Hematopoietic multipotent progenitor cell treated with erythropoietin and hydrocortisone succinate and interleukin-3 and kit ligand, for 8 days (in vitro differentiated cells): ENCODE measurements around the gene NFIB.

Source experiments
- DNase-seq: peaks from one replicate; pipeline ENCODE4 v3.0.0-alpha.2; 2015

Gene NFIB

DNA sequence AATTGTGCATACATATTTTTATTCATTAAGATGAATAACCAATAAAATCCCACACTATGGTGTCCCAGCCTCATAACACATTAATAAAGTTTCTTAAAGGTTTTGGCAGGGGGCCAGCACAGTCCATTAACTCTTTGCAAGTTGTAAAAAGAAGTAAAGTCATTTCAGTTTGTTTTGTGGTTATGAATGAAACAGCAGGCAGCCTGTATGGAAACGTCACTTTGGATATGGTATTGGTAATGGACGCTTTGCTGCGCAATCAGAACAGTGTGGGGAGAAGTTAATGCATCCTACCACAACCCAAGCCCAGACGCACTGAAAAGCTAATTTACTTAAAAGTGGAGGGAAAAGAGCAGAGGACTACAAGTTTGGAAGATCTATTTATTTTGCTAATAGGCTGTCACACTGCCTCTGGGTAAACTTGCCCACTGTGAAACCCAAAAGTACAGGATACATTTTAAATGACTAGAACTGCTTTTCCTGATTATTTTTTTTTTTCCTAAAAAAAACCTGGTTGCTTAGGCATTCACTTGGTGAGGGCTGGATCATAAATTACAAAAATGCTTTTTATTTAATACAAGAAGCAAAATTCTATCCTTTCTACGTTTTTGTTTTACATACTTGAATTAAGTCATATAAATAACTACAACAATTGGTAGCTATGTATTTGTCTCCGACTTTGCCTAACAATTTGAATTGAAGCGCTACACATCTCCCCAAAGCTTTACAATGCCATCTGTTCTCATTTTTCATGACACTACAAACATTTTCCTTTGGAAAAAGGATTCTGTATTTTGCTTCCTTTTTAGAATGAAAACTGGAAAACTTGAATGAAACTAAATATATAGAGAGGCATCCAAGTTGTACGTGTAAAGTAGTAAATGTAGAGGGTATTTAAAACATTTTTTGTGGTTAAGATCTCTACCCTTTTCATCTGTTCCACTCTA lies 104.3 kb downstream of the NFIB start:
- peak; percentile 19 for DNase-seq

DNA sequence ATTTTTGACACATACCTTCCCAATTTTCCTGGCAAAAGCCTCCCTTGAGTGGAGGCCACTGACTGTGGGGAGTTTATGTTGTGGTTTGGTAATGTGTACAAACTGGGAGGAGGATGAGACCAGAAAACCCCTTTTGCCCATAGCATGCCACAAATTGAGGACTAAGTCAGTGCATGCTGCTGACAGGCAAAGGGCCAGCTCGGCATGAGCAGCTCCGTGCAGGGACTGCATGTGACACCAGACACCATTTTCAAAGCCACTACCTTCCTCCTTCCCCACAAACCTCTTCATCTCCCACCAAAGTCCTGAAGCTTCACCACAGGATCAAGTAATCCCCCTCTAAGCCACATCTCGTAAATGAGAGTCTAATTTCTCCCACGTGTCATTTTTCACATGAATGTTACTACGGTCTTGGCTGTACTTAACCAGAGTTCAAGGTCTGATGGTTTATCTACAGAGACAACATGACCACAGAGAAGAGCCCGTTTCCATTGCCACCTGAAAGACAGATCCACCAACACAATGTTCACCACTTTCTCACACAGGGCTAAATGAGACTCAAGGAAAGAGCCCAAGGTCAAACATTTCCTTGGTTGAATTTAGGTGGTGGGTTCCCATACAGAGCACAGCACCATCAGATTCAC lies 106.5 kb downstream of the NFIB start:
- no peak for DNase-seq

DNA sequence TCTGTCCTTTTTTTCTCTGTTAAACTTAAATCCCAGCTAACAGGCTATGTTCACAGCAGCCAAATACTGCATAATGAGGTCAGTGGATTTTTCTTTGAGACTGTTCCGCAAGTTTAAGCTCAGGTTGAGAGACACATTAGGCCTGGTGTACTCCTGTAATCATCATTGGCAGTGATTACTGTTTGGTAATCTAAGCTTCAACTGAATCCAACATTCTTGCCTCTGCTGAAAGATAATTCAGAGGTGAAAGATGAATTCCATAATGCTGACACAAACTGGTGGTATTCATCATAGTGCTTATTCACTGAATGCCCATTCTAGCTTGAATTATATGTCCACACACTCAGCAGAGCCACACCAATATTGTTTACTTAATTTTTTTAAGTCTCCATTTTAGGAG lies 108.5 kb downstream of the NFIB start:
- DNase-seq: no peak

DNA sequence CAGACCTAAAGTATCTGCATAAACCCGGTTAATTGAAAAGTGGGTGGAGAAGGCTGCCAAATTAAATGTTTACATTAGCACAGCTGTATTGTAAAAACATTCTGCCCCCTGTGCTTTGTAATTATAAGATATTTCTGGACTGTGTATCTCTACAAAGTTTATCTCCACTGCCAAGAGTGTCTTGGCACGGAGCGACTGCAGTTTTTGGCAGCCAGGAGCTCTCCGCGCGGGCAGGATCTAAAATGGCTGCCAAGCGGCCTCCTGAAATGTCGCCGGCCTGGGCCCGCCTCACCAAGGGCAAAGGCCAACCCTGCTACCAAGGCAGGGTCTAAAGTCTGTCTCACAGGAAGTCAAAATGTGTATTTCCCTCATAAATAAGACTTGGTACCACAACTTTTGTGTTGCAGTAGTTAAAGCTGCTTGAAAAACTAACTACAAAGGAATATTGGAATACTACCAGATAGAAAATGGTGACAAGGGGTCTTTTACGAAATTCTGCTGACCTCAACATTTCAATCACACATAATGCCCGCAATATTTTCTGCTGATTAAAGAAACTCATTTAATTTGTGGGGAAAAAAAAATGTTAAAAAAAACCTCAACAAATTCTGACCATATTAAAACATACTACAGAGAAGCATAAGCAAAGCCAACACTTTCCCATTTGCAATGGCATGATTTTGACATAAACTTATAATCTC lies 110.4 kb downstream of the NFIB start:
- DNase-seq: no peak

DNA sequence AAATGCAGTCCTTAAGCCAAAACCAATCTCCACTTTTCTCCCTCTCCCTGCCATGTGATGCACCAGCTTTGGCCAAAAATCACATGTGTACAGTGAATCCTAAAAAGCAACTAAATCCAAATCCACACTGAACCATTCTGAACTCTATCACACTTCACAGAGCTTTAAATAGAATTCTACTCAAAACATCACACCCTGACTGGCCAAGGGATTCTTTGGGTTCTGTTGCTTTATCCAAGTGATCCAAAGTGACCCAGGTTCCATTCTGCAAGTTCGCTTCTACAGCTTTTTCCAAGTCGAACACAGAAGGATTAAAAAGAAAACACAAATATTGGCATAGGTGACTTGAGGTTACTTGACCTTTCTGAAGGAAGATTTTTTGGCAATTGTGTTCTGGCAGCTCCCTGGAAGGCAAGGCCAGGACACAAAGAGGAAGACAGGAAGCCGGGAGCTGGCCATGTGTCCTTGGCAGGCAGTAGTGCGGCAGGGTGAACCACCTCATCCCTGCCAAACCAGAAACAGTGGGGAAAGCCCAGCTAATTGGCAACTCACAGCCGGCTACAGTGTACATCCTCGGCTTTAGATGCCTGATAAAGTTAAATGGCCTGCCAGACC lies 115.0 kb downstream of the NFIB start:
- no peak for DNase-seq

DNA sequence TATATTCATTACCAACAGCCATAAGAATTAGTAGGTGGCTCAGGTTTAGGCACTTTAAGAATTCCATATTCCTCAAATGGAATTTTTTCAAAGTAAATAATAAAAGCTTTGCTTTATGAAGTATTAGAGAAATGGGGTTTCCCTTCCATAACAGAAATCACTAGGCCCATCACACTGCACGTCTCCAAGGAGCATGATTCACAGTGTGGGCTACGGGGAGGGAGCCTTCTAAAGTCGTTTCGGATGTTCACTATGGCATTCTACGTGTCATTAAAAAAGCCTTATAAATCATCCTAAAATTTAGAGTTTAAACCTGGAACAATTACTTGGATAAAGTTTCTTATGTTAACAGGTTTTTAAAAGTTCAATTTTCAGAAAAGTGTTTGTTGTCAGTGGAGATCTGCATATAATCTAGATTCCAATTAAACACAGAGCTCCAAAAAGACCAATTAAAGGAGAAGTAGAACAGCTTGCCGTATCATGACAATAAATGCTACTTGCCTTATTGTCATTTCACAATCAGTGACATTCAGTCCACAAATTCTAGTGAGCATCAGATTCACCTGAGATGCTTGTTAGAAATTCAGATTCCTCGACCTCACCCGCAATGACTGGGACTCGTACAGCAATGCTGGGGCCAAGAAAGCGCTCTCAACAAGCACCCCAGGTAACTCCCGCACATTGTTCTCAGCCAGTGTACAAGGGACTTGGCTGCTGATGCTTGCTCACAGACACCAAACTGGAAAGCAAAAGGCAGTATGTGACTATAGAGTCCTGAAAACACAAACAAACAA lies 115.7 kb downstream of the NFIB start:
- DNase-seq: no peak

DNA sequence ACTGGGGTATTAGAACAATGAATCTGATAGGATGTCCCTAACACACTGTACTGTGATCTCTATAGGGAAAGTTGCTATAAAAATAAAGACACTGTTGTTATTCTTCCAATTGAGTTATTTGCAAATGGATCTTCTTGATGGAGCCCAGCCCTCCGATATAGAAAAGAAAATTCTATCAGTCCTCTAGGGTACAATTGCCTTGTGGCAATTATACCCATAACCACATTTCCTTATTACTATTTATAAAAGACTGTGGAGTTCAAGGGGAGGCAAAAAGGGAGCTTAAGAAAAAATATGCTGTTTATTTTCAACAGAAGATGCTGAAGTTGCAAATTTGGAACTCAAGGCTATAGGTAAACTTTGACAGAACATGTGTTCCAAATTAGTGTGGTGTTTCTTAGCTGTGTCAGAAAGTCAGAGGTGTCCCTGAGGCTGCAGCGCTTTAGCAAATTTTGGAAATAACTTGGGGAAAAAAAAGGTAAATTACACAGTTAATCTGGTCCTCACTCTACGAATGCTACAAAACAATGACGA lies 116.5 kb downstream of the NFIB start:
- no peak for DNase-seq

DNA sequence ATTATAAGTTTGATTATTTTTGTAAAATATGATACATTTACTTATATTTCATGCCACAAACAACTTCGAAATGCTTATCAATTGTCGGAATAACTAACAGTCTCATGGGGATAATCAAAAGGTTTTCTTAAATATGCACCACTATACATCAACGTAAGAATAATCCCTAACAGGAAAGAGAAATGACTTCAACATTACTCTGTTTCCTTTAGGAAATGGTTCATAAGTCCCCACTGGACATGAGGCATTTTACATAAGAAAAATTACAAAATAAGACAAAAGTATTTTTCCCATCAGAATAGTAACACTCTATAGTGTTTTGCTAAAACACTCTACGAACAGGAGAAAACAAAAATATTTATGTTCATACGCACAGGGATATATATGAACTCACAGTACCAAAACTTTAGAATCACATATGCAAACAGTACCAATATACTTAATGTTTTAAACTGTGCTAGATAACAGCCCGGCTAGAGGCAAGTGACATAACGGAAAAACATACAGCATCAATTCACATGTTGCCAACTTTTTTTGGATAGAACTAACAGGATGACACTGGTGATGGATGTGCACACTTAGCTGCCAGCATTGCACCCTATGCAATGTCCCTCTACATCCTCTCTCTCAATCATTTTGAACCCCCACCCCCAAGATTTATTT lies 120.5 kb downstream of the NFIB start:
- DNase-seq: no peak

DNA sequence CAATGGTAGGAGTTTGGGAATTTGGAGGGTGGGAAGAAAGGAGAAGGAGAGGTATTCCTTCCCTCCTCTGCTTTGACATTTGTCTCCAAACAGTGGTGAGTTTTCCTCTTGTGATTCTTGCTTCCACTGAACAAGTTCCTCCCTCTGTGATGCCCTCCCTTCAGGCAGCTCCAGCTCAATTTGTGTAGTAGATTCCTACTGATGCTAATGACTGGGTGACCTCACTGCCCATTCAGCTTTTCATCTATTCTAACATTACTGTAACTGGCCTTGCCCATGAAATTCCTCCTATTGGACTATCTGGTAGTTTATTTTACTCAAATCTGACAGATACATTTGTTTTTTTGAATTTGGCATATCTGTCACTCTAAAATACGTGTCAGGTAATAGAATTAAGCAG lies 121.4 kb downstream of the NFIB start:
- DNase-seq: no peak

DNA sequence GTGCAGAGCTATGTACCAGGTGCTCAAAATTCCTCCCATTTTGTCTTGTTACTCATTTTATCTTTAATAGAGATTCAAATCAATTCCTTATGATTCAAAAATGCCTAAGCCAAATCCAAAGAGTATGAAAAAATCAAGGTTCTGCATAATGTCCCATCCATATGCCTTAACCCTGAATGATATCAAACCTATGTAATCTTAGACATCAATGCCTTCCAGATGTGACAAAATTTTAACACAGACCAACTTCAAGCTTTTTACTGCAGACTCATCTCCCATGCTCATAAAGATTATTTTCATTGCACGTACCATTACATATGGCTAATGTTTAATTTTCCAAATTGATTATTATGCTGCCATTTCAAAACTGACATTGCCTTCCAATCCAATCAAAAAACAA lies 122.4 kb downstream of the NFIB start:
- DNase-seq: no peak

DNA sequence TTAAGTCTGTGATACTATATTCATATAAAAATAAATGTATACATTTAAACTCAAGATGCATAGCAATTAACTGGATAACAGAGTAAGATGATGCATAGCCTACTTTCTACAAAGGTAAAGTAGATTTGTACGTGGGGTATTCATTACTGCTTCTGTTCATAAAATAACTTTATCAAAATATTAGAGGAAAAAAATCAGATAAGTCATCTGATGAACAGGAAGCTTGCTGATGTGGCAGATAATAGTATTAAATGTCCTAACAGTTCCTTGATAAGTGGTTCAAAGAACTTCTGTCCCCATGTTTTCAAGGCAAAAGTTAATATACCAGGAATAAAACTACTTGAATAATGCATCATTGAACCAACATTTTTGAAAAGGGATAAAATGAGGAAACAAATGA lies 123.7 kb downstream of the NFIB start:
- DNase-seq: no peak

DNA sequence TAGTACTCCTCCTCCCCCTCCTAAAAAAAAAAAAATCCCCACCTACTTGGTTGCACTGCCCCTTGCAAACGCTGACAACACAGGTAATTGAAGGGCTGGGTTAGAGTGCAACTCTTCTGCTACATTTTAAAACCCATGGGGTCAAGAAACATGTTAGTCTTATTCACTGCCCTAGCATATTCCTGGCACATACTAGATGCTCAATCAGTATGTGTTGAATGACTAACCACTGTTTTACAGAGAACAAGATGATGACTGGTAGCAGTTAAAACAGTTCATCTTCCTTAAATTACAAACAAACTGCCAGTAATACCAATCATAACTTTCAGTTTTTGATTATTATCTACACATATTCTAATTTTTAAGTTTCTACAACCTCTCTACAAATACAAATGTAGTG lies 124.4 kb downstream of the NFIB start:
- DNase-seq: no peak

DNA sequence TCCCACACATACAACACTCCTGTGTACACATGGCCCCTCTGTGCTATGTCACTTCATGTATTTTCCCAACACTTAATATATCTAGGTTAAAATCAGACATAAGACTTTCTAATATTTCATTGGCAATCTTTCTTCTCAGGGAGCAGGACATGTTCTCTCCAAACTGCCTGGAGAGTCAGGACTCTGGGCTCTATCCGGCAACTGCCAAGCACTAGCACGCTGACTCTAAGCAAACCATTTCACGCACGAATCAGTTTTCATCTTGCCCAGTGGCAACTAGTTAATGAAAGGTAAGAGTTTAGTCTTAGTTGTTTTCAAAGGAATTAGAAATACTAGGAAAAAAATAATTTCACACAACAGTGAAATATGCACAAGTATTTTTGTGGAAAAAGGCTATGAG lies 124.8 kb downstream of the NFIB start:
- DNase-seq: no peak

DNA sequence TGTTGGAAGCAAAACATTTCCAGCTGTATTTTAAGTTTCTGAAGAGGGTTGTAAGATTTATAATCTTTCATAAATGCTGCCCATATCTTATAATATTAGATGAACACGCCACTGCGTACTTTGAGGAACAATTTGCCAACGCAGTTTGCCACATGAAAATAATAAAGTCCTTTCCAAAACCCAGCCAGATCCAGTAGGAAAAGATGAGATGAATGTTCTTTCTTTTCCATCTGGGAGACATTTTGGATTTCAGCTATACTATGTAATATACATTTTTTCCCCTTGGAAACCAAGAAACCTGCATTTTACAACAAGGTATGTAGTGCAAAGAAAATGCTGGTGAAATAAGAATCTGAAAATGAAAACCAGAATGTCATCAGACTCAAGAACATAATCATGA lies 125.4 kb downstream of the NFIB start:
- no peak for DNase-seq

DNA sequence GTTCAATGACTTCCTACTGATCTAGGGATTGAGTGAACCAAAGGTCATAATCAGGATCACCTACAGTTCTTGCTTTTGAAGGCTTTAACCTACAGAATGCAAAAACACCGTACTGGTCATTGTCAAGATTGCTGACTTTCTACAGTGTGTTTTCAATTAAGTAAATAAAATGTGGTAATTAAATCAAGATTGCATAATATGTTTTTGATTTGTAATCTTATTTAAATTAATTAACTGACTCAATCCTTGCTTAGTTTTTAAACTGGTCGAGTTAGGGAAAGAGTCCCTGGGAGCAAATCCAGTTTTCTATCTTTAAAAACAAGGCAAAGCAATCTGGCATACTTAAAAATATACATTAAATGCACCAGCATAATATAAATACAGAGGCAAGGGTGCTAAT lies 125.9 kb downstream of the NFIB start:
- no peak for DNase-seq

DNA sequence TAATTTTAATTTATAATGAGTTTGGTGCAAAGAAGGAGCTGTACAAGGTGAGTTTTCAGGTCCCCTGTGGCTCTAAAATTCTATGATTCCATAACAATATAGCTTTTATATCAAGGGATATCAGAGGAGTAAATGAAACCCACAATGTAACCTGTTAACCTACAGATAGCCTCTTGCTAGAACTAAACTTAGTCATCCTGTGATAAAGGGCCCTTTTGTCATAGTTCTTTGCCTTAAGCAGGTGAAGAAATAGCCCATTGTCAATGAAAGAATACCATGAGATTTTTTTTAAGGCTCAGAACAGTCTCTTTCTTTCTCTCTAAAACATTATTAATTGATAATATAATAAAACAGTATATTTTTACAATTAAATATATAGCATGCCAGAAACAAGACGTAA lies 127.8 kb downstream of the NFIB start:
- DNase-seq: no peak

DNA sequence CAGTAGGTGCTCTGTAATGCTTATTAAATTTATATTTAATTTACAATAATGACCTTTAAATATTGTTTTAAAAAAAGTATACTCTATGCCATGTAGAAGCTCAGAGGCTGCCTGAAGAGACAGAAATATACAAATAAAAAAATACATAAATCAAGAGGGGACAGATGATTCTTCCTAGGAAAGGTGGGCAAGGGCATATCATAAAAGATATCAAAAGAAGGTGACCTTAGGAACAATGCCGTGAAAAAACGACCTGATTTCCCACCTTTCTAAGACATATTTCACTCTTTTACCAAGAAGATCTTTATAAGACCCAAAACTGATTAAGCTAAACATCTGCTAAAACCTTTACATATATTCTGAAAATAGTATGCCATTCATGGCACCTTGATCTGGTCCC lies 128.9 kb downstream of the NFIB start:
- no peak for DNase-seq

DNA sequence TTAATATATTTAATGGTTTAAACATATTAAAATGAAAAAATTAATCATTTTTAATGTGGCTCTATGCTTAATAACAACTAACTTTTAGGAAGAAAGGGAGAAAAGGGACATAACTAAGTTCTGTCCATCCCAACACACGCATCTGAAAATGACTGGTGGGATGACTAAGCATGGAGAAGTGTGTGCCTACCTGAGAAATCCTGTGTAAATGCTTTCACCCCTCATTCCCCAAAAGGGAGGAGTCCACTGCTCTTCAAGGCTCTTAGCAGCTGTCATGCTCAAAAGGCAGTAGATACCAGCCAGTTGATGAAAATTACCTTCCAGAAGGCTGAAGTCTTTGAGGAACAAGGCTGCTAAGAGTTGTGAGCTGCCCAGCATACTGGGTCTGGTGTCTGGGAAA lies 130.9 kb downstream of the NFIB start:
- no peak for DNase-seq

DNA sequence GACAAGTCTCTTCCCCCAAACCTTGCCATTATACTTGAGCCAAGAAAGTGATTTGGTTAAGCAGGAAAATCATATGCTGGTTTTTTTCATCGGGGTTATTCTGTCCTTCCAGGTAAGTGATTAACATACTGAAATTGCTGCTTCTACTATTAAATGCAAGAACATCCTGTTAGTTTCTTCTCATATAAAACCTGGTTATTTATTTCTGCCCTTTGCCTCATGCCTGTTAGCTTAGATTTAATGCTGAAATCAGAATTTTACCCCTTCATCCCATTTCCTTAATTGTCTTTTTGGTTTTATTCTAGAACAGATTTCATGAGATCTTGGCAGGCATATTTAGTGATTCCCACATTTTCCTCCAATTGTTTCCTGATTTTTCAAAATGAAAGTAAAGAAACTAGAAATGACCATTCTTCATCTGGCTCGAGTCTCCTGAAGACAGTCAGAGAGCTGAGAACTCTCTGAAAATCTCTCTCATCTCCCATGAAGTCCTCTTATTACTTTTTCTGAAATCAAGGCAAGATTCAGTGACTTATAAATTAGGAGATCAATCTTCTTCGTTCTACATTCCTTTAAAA lies 132.9 kb downstream of the NFIB start:
- no peak for DNase-seq

DNA sequence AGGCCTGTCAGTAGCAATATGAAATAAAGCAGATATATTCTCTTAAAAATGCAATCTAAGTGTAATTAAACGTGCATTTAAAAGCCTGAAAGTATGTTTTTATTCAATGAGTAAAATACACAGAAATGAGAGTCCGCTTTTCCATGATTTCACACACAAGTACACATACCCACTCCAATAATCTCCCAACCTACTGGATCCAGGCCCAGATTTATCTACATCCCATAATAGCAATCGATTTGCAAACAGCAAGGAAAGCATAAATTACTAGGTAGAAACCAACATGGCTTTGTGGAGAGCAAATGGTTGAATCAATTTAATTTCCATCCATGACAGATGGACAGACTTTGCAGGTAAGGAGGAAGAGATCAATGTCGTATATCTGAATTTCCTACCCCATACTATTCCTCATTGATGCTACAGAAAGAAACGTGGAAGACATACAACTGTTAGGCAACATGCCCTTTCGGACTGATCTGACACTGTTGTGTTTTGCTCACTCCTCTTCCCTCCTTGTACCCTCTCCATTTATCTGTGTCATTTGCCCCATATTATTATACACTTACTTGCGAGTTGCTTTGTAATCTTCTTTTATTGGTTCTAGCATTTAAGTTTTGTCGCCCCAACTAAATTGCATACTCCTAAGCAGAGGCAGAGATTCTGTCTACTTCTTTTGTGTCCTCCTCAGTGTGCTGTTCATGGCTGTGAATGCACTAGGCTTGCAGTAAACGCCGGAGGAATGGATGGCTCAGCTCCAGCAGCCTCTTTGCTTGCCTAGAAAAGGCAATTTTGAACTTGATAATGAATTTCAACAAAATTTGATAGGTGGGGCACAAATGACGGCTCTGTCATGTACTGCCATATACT lies 133.6 kb downstream of the NFIB start:
- no peak for DNase-seq
